ENCODE results near the gene SLC4A3. TPM values are rescaled to one million over a fixed set of nuclear protein-coding genes. Genes with fewer than 3 reads are reported as not detected.
"Not testable (repeated sequence)": the region's sequence is repeated elsewhere in the genome, so short reads cannot be mapped to it uniquely, and the experiment has no call there.

SLC4A3 gene
- total RNA-seq, 2 experiments from 2014 or later = 0.05 to 0.16 TPM

DNA sequence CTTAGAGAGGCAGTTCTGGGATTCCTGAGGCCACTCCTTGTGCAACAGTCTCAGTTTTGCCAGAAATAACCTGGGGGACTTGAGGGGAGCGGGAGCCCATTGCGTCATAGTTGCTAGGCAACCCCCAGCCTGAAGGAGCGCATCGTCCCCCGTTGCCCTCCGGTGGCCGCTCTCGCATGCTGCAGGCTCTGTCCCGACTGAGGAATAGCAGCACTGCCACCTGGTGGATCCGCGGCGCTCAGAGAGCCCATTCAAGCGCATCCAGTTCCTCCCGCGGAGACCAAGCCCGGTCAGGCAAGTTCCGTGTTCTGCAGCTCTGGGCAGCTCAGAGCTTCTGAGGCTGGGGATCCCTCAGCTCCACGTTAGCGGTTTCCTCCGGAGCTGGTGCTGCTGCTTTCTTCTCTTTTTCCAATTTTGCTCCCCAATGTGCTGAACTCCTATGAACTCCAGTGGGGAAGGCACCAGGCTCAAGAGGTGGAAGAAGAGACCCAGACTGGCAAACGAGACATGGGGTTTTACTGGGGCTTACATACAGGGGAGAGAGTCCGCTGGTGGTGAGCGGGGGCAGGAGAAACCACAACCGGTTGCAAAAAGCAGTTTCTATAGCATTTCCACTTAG, 15.1 kb downstream of the SLC4A3 start:
- H3K27me3 Mint-ChIP-seq = peaks cover 6% of the 10 kb centered on the region
- intact Hi-C loops (cut with DNase I, micrococcal nuclease) = loop anchor here (1.0 to 10.0 kb wide), 6 partner anchors 44 to 239 kb away; no protein-coding TSS in a partner anchor
- ChIA-PET POLR2A (no interaction called here), CTCF (interaction anchor here (0.5 to 4.7 kb wide), 23 partner anchors 11 to 793 kb away, joined by 3 to 22 read pairs (median 4); partner anchors contain the start of genes CHPF, OBSL1, STK11IP and TMEM198)
- H3K4me3 Mint-ChIP-seq = no peak overlapping the region
- H3K9me3 Mint-ChIP-seq (ENCODE audit: low read depth) = no peaks in the 10 kb centered on the region
- H3K4me1 Mint-ChIP-seq = peaks cover 8% of the 10 kb centered on the region
- H3K27ac Mint-ChIP-seq = no peak overlapping the region
- H3K36me3 Mint-ChIP-seq (ENCODE audit: low read depth) = no peaks in the 10 kb centered on the region
- ATAC-seq (peak; percentile 100), DNase-seq (peak; percentile 96)

DNA sequence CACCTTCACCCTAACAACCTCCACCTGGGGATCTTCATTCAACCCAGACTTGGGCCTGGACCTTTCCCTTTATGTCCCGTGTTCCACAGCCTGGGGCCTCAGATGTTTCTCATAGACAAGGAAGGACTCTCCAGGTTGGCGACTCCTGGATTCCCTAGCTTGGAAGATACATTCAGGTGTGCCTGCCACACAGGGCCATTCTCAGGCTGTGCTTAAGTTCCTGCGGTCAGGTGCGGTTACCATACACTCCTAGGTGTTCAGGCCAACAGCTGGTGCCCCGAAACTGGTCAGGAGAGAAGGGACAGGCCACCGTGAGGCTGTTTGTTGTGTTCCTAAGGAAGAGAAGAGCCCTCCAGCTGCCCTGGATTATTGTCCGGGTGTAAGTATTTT, 15.6 kb downstream of the SLC4A3 start:
- ATAC-seq = no peak
- ChIA-PET CTCF (interaction anchor here (0.5 to 4.7 kb wide), 22 partner anchors 9 to 793 kb away, joined by 3 to 22 read pairs (median 4); partner anchors contain the start of genes CHPF, OBSL1, STK11IP and TMEM198), POLR2A (interaction anchor here (0.6 kb wide), 1 partner anchor 9 kb away, joined by 4 read pairs; no protein-coding TSS in a partner anchor)
- H3K9me3 Mint-ChIP-seq (ENCODE audit: low read depth) = no peaks in the 10 kb centered on the region
- no peak overlapping the region for H3K4me3 Mint-ChIP-seq
- intact Hi-C loops (cut with DNase I, micrococcal nuclease) = loop anchor here (2.0 to 10.0 kb wide), 2 partner anchors 166 to 238 kb away; no protein-coding TSS in a partner anchor
- peaks cover 6% of the 10 kb centered on the region for H3K27me3 Mint-ChIP-seq
- peaks cover 8% of the 10 kb centered on the region for H3K4me1 Mint-ChIP-seq
- DNase-seq = no peak
- H3K36me3 Mint-ChIP-seq (ENCODE audit: low read depth) = no peaks in the 10 kb centered on the region
- no peak overlapping the region for H3K27ac Mint-ChIP-seq

DNA sequence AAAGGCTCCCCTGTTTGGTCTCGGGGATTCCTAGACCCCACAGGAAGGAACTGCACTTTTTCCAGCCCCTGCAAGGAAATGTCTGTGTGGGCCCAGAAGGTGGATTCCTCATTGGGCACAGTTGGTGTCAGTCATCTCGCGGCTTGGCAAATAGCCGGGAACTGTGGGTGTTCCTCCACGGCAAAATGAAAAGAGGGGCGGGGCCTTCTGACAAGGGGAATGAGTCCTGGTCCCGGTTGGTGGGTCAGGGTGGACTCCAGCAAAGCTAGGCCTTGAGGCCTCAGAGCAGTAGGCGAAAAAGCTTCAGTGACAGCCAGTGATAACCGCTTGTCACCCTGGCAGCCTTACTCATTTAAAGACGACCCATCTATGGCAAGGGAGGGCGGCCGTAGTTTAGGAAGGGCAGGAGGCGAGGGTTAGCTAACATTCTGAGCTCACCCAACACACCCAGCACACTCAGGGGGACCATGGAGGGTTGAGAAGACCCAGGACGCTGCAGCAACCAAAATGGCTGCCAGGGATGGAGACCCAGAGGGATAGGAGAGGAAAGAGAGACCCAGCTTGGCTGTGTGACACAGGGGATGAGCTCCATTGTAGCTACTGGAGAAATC, 16.5 kb downstream of the SLC4A3 start:
- Mint-ChIP-seq H3K9me3 (ENCODE audit: low read depth) (no peaks in the 10 kb centered on the region), H3K27me3 (peaks cover 10% of the 10 kb centered on the region), H3K36me3 (ENCODE audit: low read depth) (no peaks in the 10 kb centered on the region), H3K4me3 (no peak overlapping the region), H3K4me1 (peaks cover 8% of the 10 kb centered on the region), H3K27ac (no peak overlapping the region)
- POLR2A ChIA-PET = no interaction called here
- CTCF ChIA-PET = interaction anchor here (0.7 to 4.7 kb wide), 11 partner anchors 18 to 641 kb away, joined by 3 to 22 read pairs (median 4); partner anchors contain the start of genes CHPF, OBSL1, STK11IP and TMEM198
- ATAC-seq = no peak
- no peak for DNase-seq
- intact Hi-C loops (cut with DNase I, micrococcal nuclease) = loop anchor here (2.0 to 10.0 kb wide), 2 partner anchors 167 to 239 kb away; no protein-coding TSS in a partner anchor

DNA sequence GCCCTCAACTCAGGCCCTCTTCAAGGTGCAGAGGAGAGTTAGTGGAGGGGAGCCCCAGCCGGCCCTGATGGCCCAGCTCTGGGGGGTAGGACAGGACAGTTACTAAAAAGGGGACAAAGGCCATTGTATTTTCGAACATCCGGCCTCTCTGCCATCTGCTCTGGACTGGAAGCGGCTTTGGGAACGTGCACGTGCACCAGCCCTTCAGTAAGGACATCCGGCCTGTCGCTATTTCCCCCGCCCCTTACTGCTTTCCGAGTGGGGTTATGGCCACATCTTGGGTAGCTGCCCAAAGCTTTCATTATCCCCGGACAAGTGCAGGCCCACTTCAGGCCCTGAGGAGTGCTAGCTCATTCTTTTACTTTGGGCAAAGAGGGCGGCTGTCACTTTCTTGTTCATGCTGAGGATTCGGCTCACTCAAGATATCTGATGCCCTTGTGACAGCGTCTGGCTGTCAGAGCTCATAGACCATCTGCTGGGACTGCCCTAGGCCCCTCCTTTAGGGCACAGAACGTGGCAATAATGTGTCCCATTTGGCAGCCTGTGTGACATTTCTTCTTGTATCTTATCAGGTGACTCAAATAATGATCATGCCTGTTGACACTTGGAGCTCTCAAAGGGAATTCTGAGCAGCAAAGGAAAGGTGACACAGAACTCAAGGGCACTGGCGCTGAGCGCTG, 17.5 kb downstream of the SLC4A3 start:
- peaks cover 13% of the 10 kb centered on the region for H3K27me3 Mint-ChIP-seq
- no peaks in the 10 kb centered on the region for H3K9me3 Mint-ChIP-seq (ENCODE audit: low read depth)
- ChIA-PET CTCF (interaction anchor here (0.7 to 4.7 kb wide), 5 partner anchors 17 to 230 kb away, joined by 3 to 22 read pairs (median 4); partner anchors contain the start of gene STK11IP), POLR2A (no interaction called here)
- DNase-seq (no peak), ATAC-seq (no peak)
- no peak overlapping the region for H3K4me3 Mint-ChIP-seq
- intact Hi-C loops (cut with DNase I, micrococcal nuclease) = loop anchor here (5.0 to 10.0 kb wide), 2 partner anchors 240 to 1037 kb away; no protein-coding TSS in a partner anchor
- no peak overlapping the region for H3K27ac Mint-ChIP-seq
- H3K4me1 Mint-ChIP-seq = peaks cover 8% of the 10 kb centered on the region
- H3K36me3 Mint-ChIP-seq (ENCODE audit: low read depth) = no peaks in the 10 kb centered on the region

DNA sequence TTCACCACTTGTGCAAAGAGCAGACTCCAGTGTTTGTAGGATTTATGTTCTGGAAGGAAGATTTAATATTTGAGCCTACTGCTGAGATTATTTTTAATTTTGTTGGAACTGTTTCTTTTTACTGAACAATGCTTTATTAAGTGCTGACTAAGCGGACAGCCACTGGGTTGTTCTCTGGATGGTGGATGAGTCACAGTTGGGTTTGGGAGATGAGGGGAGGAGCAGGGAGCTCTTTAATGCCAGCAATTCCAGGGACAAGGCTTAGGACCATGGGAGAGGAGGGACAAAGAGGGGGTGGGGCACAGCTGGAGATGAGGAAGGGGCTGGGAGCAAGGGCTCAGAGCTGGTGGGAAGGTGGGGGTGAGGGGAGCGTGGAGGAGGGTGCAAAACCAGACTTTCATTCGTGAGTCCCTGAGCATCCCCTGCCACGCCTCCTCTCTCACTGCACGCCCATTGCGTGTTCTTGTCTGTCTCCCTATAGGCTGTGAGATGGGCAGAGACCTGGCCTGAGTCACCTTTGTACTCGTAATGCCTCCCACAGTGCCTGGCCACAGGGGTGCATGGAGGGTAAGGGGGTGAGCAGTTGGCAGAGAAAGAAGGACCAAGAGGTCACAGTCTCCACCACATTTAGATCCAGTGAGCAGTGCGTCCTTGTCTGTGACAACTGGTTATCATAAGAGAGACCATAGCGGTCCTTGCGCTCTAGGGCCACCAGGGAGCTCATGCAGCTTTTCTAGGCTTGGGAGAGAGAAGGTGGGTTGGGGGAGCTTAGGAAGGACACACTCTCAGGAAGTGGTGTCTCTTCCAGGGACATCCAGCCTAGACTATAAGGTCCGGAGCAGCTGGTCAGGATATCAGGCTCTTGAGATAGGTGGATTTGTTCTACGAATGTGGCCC, 18.4 kb downstream of the SLC4A3 start:
- intact Hi-C loops (cut with DNase I, micrococcal nuclease) = loop anchor here (5.0 to 10.0 kb wide), 2 partner anchors 241 to 1036 kb away; no protein-coding TSS in a partner anchor
- H3K27me3 Mint-ChIP-seq = peaks cover 18% of the 10 kb centered on the region
- peaks cover 8% of the 10 kb centered on the region for H3K4me1 Mint-ChIP-seq
- no peak overlapping the region for H3K4me3 Mint-ChIP-seq
- CTCF ChIA-PET = interaction anchor here (0.5 to 4.7 kb wide), 6 partner anchors 43 to 243 kb away, joined by 3 to 22 read pairs (median 3); partner anchors contain the start of gene STK11IP
- DNase-seq = no peak
- POLR2A ChIA-PET = no interaction called here
- H3K27ac Mint-ChIP-seq = no peak overlapping the region
- no peaks in the 10 kb centered on the region for H3K9me3 Mint-ChIP-seq (ENCODE audit: low read depth)
- no peaks in the 10 kb centered on the region for H3K36me3 Mint-ChIP-seq (ENCODE audit: low read depth)
- ATAC-seq = no peak

DNA sequence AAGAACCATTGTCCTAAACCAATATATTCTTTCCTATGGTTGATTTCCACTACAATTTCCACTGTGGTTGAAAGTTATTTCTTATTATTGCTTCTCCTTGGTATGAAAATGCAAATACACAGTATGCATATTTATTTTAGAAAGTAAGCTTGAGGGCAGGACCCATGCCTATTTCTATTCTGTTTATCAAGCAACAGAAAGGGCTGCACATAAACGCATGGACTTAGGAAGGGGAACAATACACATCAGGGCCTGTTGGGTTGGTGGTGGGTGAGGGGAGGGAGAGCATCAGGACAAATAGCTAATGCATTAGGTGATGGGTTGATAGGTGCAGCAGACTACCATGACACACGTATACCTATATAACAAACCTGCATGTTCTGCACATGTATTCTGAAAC, 20.7 kb downstream of the SLC4A3 start:
- Mint-ChIP-seq H3K27me3 (peaks cover 29% of the 10 kb centered on the region), H3K4me3 (no peak overlapping the region), H3K9me3 (ENCODE audit: low read depth) (peaks cover 3% of the 10 kb centered on the region), H3K27ac (no peak overlapping the region), H3K36me3 (ENCODE audit: low read depth) (no peaks in the 10 kb centered on the region), H3K4me1 (no peaks in the 10 kb centered on the region)
- no peak for ATAC-seq
- intact Hi-C loops (cut with DNase I, micrococcal nuclease) = loop anchor here (5.0 to 10.0 kb wide), 2 partner anchors 243 to 1034 kb away; no protein-coding TSS in a partner anchor
- ChIA-PET POLR2A (no interaction called here), CTCF (interaction anchor here (0.6 kb wide), 1 partner anchor 17 kb away, joined by 3 read pairs; no protein-coding TSS in a partner anchor)
- no peak for DNase-seq

DNA sequence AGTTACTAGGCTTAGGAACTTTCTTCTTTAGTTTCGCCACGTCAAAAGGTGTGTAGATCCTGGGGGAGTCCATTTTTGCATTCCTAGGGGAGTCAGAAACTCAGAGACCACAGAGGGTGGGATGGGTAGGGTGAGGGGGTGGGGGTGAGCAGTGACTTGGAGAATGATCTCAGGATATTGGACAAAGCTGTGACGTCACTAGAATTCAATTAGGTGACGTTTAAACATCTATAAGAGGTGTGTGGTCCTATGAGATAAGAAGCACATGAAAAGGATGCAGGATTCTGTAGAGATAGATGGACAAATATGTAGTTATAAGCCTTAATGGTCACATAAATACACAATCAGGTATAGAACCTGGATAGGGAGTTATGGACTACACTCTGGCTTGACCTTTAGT, 21.5 kb downstream of the SLC4A3 start:
- intact Hi-C loops (cut with DNase I, micrococcal nuclease) = loop anchor here (5.0 to 10.0 kb wide), 2 partner anchors 244 to 1033 kb away; no protein-coding TSS in a partner anchor
- Mint-ChIP-seq H3K27me3 (peaks cover 29% of the 10 kb centered on the region), H3K4me1 (no peaks in the 10 kb centered on the region), H3K36me3 (ENCODE audit: low read depth) (no peaks in the 10 kb centered on the region), H3K27ac (no peak overlapping the region), H3K9me3 (ENCODE audit: low read depth) (peaks cover 3% of the 10 kb centered on the region), H3K4me3 (no peak overlapping the region)
- CTCF ChIA-PET = interaction anchor here (0.6 kb wide), 2 partner anchors 18 to 27 kb away, joined by 3 read pairs; no protein-coding TSS in a partner anchor
- no peak for ATAC-seq
- DNase-seq = no peak
- POLR2A ChIA-PET = no interaction called here

DNA sequence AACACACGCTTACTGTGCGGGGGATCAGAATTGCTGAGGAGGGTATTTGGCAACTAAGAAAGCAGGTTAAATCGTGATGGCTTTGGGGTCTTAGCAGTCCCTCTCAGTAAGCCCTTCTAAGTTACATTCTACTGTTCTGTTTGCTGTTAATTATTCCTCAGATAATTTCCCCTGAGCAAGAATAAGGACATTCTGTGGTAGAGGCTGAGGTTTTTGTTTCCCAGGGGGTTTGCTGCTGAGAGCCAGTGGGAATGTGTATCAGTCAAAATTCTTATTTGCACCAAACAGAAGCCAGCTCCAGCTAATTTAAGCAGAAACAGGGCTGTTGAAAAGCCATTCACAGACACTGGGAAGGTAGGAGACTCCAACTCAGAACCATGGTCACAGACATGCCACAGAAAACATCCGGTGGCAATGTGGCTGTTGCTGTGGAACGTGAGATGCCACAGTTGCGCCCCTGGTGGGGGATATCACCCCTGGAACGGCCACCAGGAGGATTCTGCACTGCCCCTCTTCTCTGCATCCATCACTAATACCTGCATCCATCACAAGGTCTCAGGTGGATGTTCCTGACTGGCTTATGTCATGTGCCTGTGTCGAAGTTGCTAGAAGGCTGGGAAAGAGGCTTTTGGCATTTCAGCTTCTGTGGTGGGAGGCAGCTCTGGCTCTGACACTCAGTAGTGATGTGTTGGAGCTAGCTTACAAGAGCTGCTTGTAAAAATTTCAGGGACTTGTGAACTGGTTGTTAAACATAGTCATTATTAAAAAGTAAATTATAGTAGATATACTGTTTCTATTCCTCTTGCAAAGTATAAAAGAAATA, 23.2 kb downstream of the SLC4A3 start:
- peaks cover 35% of the 10 kb centered on the region for H3K27me3 Mint-ChIP-seq
- H3K9me3 Mint-ChIP-seq (ENCODE audit: low read depth) = peaks cover 3% of the 10 kb centered on the region
- intact Hi-C loops (cut with DNase I, micrococcal nuclease) = no loop called here
- H3K36me3 Mint-ChIP-seq (ENCODE audit: low read depth) = no peaks in the 10 kb centered on the region
- ATAC-seq = no peak
- no peak overlapping the region for H3K27ac Mint-ChIP-seq
- H3K4me3 Mint-ChIP-seq = no peak overlapping the region
- CTCF ChIA-PET = interaction anchor here (0.7 to 1.1 kb wide), 2 partner anchors 18 to 195 kb away, joined by 3 read pairs; no protein-coding TSS in a partner anchor
- DNase-seq = no peak
- POLR2A ChIA-PET = no interaction called here
- H3K4me1 Mint-ChIP-seq = no peaks in the 10 kb centered on the region

DNA sequence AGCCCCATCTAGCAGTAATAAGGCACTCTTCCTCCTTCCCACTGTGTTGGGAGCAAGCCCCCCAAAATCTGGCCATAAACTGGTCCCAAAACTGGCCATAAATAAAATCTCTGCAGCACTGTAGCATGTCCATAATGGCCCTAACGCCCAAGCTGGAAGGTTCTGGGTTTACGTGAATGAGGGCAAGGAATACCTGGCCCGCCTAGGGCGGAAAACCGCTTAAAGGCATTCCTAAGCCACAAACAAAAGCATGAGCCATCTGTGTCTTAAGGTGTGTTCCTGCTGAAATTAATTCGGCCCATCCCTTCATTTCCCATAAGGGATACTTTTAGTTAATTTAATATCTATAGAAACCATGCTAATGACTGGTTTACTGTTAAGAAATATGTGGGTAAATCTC, 24.2 kb downstream of the SLC4A3 start:
- H3K9me3 Mint-ChIP-seq (ENCODE audit: low read depth); POLR2A ChIA-PET: not testable (repeated sequence)
- CTCF ChIA-PET = interaction anchor here (0.7 to 1.2 kb wide), 4 partner anchors 8 to 109 kb away, joined by 3 to 4 read pairs (median 3); no protein-coding TSS in a partner anchor

DNA sequence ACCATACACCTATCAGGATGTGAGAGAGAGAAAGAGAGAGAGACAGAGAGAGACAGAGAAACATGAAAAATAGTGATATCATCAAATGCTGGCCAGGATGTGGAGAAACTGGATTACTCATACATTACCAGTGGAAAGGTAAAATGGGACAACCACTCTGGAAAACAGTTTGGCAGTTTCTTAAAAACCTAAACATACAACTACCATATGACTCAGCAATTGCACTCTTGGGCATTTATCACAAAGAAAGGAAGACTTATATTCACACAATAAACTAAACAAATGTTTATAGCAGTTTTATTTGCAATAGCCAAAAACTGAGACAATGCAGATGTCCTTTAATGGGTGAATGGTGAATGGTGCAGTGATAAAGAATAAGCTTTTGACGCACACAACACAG, 29.1 kb downstream of the SLC4A3 start:
- H3K9me3 Mint-ChIP-seq (ENCODE audit: low read depth) = peaks cover 6% of the 10 kb centered on the region
- peaks cover 4% of the 10 kb centered on the region for H3K4me1 Mint-ChIP-seq
- CTCF ChIA-PET = no interaction called here
- DNase-seq (no peak), ATAC-seq (no peak)
- H3K27ac Mint-ChIP-seq = no peak overlapping the region
- POLR2A ChIA-PET = no interaction called here
- intact Hi-C loops (cut with DNase I, micrococcal nuclease) = no loop called here
- peaks cover 38% of the 10 kb centered on the region for H3K27me3 Mint-ChIP-seq
- no peaks in the 10 kb centered on the region for H3K36me3 Mint-ChIP-seq (ENCODE audit: low read depth)
- no peak overlapping the region for H3K4me3 Mint-ChIP-seq

More for the DNA sequence above, 24.2 kb downstream of the SLC4A3 start:
- intact Hi-C loops (cut with DNase I, micrococcal nuclease); ATAC-seq; DNase-seq; H3K4me3 Mint-ChIP-seq; H3K36me3 Mint-ChIP-seq (ENCODE audit: low read depth); H3K4me1 Mint-ChIP-seq; H3K27ac Mint-ChIP-seq: not testable (repeated sequence)
- H3K27me3 Mint-ChIP-seq = peaks cover 39% of the 10 kb centered on the region

All from activated CD4-positive, alpha-beta T cell treated with anti-CD3 and anti-CD28 coated beads for 36 hours (primary cell).